ENCODE data around the gene ETFBKMT.

ETFBKMT gene

GRCh38 chr12:31659087-31659942 is at the start of gene ETFBKMT:
ETFBKMT (plus strand) TSS chr12:31659688; CDS start chr12:31661954, 2,266 bp downstream.
- peak; percentile 97 for DNase-seq

GRCh38 chr12:31612819-31613218 is 46.7 kb upstream of the ETFBKMT start:
- no peak for DNase-seq

GRCh38 chr12:31618228-31619025 is 41.1 kb upstream of the ETFBKMT start:
- no peak for DNase-seq

- no peak for DNase-seq
These were observed 39.2 kb upstream of the ETFBKMT start for GRCh38 chr12:31620311-31620710.

GRCh38 chr12:31622038-31622437 is 37.5 kb upstream of the ETFBKMT start:
- DNase-seq = no peak

DNA sequence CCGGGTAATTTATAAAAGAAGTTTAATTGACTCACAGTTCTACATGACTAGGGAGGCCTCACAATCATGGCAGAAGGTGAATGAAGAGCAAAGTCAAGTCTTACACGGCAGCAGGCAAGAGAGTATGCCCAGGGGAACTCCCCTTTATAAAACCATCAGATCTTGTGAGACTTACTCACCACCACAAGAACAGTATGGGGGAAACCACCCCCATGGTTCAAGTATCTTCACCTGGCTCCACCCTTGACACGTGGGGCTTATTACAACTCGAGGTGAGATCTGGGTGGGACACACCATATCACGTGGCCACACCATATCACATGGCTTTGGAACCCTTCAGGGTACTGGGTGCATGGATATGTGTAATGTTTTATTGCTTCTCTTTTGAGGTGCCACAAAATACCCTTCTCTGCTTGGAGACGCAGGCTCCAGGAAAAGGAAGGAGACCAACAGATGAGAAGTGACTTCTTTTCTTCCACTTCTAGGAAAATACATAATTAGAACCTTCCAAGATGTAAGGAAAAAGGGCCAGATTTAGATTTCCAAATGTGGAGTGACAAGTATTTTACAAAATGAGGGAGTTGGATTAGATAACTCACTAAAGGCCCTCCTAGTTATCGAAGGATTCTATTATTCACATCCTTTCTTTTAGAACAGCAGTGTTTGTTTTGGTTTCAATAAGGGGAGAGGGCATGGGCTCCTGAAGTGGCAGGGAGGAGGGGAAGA is 33.1 kb upstream of the ETFBKMT start:
- peak; percentile 1 for DNase-seq

DNA sequence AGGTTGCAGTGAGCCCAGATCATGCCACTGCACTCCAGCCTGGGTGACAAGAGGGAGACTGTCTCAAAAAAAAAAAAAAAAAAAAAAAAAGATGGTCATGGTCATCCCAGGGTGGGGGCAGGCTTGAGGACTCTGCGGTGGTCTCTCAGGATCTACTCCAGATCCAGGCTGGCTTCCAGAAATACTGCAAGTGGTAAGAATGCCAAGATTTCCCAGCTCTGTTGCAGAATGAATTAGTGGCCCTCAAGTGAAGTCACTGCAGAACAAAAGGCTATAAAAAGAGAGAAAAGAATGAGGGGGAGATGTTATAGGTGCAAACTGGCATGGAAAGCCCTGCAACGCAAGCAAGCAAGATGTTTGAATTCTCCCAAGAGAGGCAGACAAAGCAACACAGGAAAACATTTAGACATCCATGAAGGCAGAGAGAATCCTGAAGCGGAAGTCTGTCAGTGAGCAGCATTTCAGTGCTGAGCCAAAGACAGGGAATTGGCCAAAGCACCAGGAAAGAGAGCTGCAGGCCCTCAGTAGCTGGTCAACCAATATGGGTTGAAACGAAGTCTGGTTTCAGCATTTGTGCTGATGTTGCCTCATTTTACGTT is 31.9 kb upstream of the ETFBKMT start:
- DNase-seq = no peak

DNA sequence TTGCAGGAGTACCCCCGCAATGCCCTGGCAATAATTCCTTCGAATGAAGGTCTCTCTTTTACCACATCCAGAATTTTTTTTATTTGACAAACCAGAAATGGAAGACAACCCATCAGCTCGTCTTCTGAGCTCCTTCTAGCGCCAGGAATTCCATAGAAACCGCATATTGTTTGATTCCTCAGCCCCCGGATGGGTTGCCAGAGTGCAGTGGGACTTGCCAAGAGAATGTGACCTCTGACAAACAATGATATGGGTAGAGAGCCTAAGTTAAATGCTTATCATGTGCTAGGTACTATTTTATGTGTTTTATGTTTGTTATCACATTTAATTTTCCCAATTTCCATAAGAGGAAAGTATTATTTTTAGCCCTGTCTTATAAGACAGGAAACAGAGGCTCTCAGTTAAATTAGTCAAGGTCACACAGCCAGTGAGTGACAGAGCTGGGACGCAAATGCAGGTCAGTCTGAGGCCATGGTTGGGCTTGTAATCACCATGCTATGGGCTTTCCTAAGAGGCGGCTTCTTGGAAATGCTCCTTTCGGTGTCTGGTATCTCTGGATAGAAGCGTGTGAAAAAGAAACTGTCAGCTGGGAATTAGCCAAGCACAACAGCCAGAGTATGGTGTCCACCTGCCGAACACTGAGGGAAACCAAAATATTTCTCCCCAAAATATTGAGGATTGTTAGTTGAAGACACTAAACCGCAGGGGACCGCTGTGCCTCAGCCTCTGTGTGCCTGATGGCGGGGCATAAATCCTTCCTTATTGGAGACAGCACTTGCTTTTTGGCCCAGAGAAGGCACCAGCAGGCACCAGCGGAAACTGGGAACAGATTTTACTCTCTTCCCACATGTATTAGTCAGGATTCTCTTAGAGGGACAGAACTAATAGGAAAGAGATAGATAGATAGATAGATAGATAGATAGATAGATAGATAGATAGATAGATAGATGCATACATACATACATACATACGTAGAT is 29.4 kb upstream of the ETFBKMT start:
- no peak for DNase-seq

GRCh38 chr12:31631023-31631724 is 28.3 kb upstream of the ETFBKMT start:
- no peak for DNase-seq

DNA sequence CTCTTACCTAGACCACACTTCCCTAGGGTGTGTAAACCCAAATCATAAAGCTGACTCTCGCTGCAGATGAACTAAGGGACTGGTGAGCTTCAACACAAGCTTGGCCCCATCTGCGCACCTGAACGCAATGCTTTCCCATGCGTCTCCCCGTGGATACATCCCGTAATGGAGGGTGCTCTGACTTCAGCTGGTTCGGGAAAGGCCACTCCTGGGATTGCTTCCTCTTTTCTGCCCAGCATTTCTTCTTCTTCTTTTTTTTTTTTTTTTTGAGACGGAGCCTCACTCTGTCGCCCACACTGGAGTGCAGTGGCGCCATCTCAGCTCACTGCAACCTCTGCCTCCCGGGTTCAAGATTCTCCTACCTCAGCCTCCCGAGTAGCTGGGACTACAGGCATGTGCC is 27.7 kb upstream of the ETFBKMT start:
- no peak for DNase-seq

GRCh38 chr12:31633464-31633863 is 26.0 kb upstream of the ETFBKMT start:
- no peak for DNase-seq

GRCh38 chr12:31634620-31635019 is 24.9 kb upstream of the ETFBKMT start:
- DNase-seq = no peak

- no peak for DNase-seq
These were observed 17.9 kb upstream of the ETFBKMT start for GRCh38 chr12:31641509-31642090.

DNA sequence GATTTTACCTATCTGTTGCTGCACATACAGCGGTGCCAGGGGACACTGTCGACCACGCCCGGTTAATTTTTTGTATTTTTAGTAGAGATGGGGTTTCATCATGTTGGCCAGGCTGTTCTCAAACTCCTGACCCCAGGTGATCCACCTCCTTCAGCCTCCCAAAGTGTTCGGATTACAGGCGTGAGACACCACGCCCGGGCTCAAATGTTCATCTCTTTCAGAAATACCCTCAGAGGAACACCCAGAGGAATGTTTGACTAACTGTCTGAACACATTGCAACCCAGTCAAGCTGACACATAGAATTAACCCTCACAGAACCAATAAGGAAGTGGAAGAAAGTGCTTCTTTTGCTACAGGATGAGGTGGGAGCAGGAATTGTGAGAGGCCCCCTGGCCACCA is 15.0 kb upstream of the ETFBKMT start:
- no peak for DNase-seq

DNA sequence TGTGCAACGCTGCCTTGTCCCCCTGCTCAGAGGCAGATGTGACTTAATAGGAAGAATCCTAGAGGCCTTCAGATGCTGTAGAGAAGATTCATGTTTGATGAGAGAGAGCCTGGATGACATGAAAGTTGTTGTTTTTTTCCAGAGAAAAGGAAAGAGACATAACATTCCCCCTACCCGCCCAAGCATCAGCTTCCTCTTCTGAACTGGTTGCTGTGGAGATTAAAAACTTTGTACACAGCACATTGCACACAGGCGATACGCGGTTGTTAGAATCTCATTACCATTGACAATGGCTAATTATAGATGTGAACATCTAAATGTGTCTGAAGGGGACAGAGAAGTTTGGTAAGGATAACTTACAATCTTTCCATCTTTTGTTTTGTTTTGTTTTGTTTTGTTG is 13.6 kb upstream of the ETFBKMT start:
- no peak for DNase-seq

GRCh38 chr12:31647086-31647491 is 12.4 kb upstream of the ETFBKMT start:
- no peak for DNase-seq

DNA sequence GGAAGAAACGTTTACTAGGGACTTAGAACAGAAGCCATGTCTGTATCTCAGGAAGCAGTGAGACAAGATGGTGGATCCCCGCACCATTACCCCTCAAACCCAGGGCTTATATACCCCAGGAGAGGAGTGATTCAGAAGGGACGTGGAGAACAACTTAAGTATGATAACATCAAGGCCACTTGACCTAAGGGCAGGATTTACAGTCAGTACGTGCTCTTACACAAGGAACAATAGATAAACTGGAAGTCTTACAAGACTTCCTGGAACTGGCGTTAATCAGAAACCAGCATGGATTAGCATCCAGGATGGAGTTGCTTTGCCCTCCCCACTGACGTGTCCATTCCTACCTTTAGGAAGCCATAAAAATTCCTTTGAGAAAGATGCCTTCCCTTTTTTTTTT is 8.6 kb upstream of the ETFBKMT start:
- no peak for DNase-seq

- DNase-seq = no peak
These were observed 7.5 kb upstream of the ETFBKMT start for GRCh38 chr12:31651893-31652521.

DNA sequence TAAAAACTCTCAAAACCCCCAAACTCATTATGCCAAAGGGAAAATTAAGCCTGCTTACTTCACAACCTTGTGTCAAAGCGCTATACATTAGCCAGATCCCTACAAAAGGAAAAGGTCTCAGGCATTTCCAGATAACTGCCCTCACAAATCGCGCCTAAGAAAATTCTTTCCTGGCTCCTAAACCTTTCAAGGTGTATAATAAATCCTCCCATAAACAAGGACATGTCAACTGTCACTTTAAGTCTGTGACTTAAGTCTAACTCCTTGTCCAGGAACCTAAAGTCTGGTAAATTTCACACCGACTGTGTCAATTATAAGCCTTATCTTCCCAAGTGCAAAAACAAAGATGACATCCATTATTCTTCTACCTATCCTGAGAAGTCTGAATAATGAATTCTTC is 4.3 kb upstream of the ETFBKMT start:
- DNase-seq = no peak

GRCh38 chr12:31655792-31656191 is 3.7 kb upstream of the ETFBKMT start:
- no peak for DNase-seq
